K562 (cell line): Measurements from ENCODE around the gene VGLL4. TPM values are rescaled to one million over a fixed set of nuclear protein-coding genes. Genes with fewer than 3 reads are reported as not detected.
"Not testable (repeated sequence)": the region's sequence is repeated elsewhere in the genome, so short reads cannot be mapped to it uniquely, and the experiment has no call there.

ENCODE experiments used
- ATAC-seq: fragments of 200-7000 bp; cut with Tn5 transposase; 3 replicates; pipeline ENCODE4 v1.9.1; 2020; ENCODE audit warnings: moderate library complexity
- BruUV-seq: library from RNA; stranded (reverse); fragments of 400-500 nt; replicated peaks from 2 replicates; lab custom pipeline; 2021; lab: Mats Ljungman, UMichigan
- CTCF ChIA-PET: fragments of 300-600 bp; formaldehyde crosslinking; extraction: SDS; loops from one replicate; lab custom pipeline; 2021; ENCODE audit warnings: low intra/inter-chr PET ratio; lab: Yijun Ruan, JAX
- POLR2A ChIA-PET: fragments of 300-600, 350-650 bp; sonication (Branson Sonifier 250); formaldehyde crosslinking; extraction: SDS; loops from one replicate; lab custom pipeline; 2021; ENCODE audit warnings: antibody characterized with exemption, inconsistent platforms; lab: Yijun Ruan, JAX
- DNase-seq, 4 experiments: peaks; one replicate each; pipeline versions ENCODE4 v3.0.0 to v3.0.0-alpha.2; 2011 to 2018; ENCODE audit warnings: low spot score in 3 of 4, mixed read lengths in 3 of 4; ENCODE audit errors: extremely low read depth in 1 of 4
- FAIRE-seq: peaks from 2 replicates; lab custom pipeline; 2011; peaks lifted over from hg19 to GRCh38; lab: Jason Lieb, UNC
- H2AFZ ChIP-seq: 2 replicates; pipeline ENCODE4 v1.6.0; 2011; ENCODE audit warnings: low read depth, low read length, control low read depth, inconsistent platforms
- H3K27ac ChIP-seq: fragments of 200-600 bp; 3 replicates; pipeline ENCODE4 v1.8.0; 2011; ENCODE audit warnings: low read depth, mild to moderate bottlenecking, control low read depth, inconsistent platforms, low read length, moderate library complexity, mixed read lengths; ENCODE audit errors: extremely low read depth
- H3K27me3 ChIP-seq, 2 experiments: fragments of 300-600 bp in 1 of 2; 2 replicates in 1 of 2; 3 replicates in 1 of 2; pipeline versions ENCODE4 v1.6.0 to v1.8.0; 2011; ENCODE audit warnings: inconsistent platforms in 2 of 2, low read length in 2 of 2, mild to moderate bottlenecking in 1 of 2, mixed read lengths in 1 of 2, moderate library complexity in 1 of 2; ENCODE audit not compliant: control insufficient read depth in 2 of 2, insufficient read depth in 2 of 2
- H3K36me3 ChIP-seq: fragments of 300-600 bp; 3 replicates; pipeline ENCODE4 v1.8.0; 2011; ENCODE audit warnings: mild to moderate bottlenecking, low read length, inconsistent platforms; ENCODE audit not compliant: control insufficient read depth, insufficient read depth
- H3K4me1 ChIP-seq, 2 experiments: fragments of 200-600 bp in 1 of 2; replicated peaks in 1 of 2; 2 replicates in 1 of 2; 3 replicates in 1 of 2; pipeline versions ENCODE4 v1.5.1 to v1.8.0; 2011; ENCODE audit warnings: inconsistent platforms in 2 of 2, low read length in 2 of 2, mild to moderate bottlenecking in 1 of 2, mixed read lengths in 1 of 2, moderate library complexity in 1 of 2; ENCODE audit not compliant: control insufficient read depth in 2 of 2, insufficient read depth in 2 of 2
- H3K4me2 ChIP-seq: 2 replicates; pipeline ENCODE4 v1.6.1; 2011; ENCODE audit warnings: low read length, control low read depth, inconsistent platforms, mixed read lengths; ENCODE audit not compliant: insufficient read depth
- H3K4me3 ChIP-seq: fragments of 200-600 bp; sonication (generic), shearing (Covaris generic); 2 replicates; pipeline ENCODE4 v1.5.1; 2016; ENCODE audit warnings: control low read depth, inconsistent platforms
- H3K79me2 ChIP-seq: fragments of 200-600 bp; 3 replicates; pipeline ENCODE4 v1.8.0; 2011; ENCODE audit warnings: low read length, inconsistent platforms; ENCODE audit not compliant: control insufficient read depth, insufficient read depth
- H3K9ac ChIP-seq, 2 experiments: 2 replicates each; pipeline versions ENCODE4 v1.6.0 to v1.6.1; 2011; ENCODE audit warnings: low read depth in 2 of 2, low read length in 2 of 2, control low read depth in 1 of 2, inconsistent platforms in 1 of 2, mild to moderate bottlenecking in 1 of 2, mixed read lengths in 1 of 2; ENCODE audit not compliant: insufficient read depth in 1 of 2
- H3K9me1 ChIP-seq: one replicate; pipeline ENCODE4 v1.6.0; 2011; ENCODE audit warnings: inconsistent platforms, mild to moderate bottlenecking, low read length, moderate library complexity; ENCODE audit not compliant: control insufficient read depth, insufficient read depth
- H3K9me3 ChIP-seq: replicated peaks from 2 replicates; pipeline ENCODE4 v1.5.1; 2011; ENCODE audit warnings: low read depth, low read length, inconsistent platforms; ENCODE audit not compliant: control insufficient read depth, insufficient read depth
- H4K20me1 ChIP-seq: replicated peaks from 2 replicates; pipeline ENCODE4 v1.6.1; 2011; ENCODE audit warnings: low read length, inconsistent platforms, mixed read lengths; ENCODE audit not compliant: control insufficient read depth, insufficient read depth
- DACH1 ChIP-seq: fragments of 450-650 bp; IDR thresholded peaks from 2 replicates; pipeline ENCODE4 v1.6.1; 2018; ENCODE audit not compliant: partially characterized antibody
- DPF2 ChIP-seq: fragments of 450-650 bp; IDR thresholded peaks from 2 replicates; pipeline ENCODE4 v1.6.1; 2016
- HDAC6 ChIP-seq: IDR thresholded peaks from 2 replicates; pipeline ENCODE4 v1.6.1; 2012; ENCODE audit warnings: low read depth, mild to moderate bottlenecking, control low read depth, inconsistent platforms, low read length, moderate library complexity
- KDM1A ChIP-seq, 2 experiments: fragments of 450-650 bp; IDR thresholded peaks; 2 replicates each; pipeline ENCODE4 v1.6.1; 2016; ENCODE audit warnings: mild to moderate bottlenecking in 2 of 2
- LEF1 ChIP-seq: fragments of 450-650 bp; IDR thresholded peaks from 2 replicates; pipeline ENCODE4 v1.6.1; 2016; ENCODE audit warnings: mild to moderate bottlenecking
- NFIC ChIP-seq: fragments of 450-650 bp; IDR thresholded peaks from 2 replicates; pipeline ENCODE4 v1.6.1; 2017; ENCODE audit warnings: mild to moderate bottlenecking, inconsistent platforms
- PTRF ChIP-seq: fragments of 450-650 bp; IDR thresholded peaks from 2 replicates; pipeline ENCODE4 v1.6.1; 2016; ENCODE audit warnings: mild to moderate bottlenecking, missing genetic modification characterization, missing compliant biosample characterization
- SAFB2 ChIP-seq: fragments of 200-400 bp; formaldehyde crosslinking; IDR thresholded peaks from 2 replicates; pipeline ENCODE4 v1.6.1; 2018; ENCODE audit warnings: borderline replicate concordance, low read length, low read depth, moderate library complexity; ENCODE audit not compliant: severe bottlenecking
- SIRT6 ChIP-seq: IDR thresholded peaks from one replicate; pipeline ENCODE4 v1.6.1; 2012; ENCODE audit warnings: low read depth, mild to moderate bottlenecking, control low read depth, inconsistent platforms, low read length, moderate library complexity
- XRCC5 ChIP-seq: fragments of 200-400 bp; formaldehyde crosslinking; IDR thresholded peaks from 2 replicates; pipeline ENCODE4 v1.6.1; 2017; ENCODE audit warnings: low read depth, mild to moderate bottlenecking, low read length
- WGBS: fragments of 100-300 bp; shearing (Covaris generic); methylation state at CpG from one replicate; pipeline ENCODE4 v1.1.6; 2016; ENCODE audit warnings: low coverage, mixed read lengths; ENCODE audit not compliant: insufficient coverage; ENCODE audit errors: missing lambda C conversion rate; 5-methylcytosine and 5-hydroxymethylcytosine counted together
- in situ Hi-C: fragments of 300-500 bp; cut with MboI; formaldehyde crosslinking; loops from 4 replicates; pipeline ENCODE4 v1.15.0; 2018; ENCODE audit warnings: inconsistent platforms, mixed read lengths
- intact Hi-C: fragments of 100-400 bp; cut with micrococcal nuclease; formaldehyde crosslinking; loops from 2 replicates; pipeline ENCODE4 v1.14.2; 2022
- polyA plus RNA-seq, 8 experiments: library from polyadenylated mRNA; depleted of rRNA in 4 of 8; stranded (reverse) in 5 of 8; unstranded in 3 of 8; fragments of >200 nt; fragmentation: Nextera tagmentation in 2 of 8; fragmentation: Illumina TruSeq in 1 of 8; extraction: Ambion mirVana in 2 of 8; extraction: Trizol in 1 of 8; gene quantifications; 2 replicates each; pipeline versions ENCODE4 v1.2.1 to v1.2.3, GENCODE V29; 2011 to 2014; ENCODE audit warnings: inconsistent platforms in 1 of 8, missing spikeins in 1 of 8
- total RNA-seq, 7 experiments: library from RNA; depleted of rRNA in 6 of 7; stranded (reverse); fragments of >200 nt in 6 of 7; fragmentation: Illumina TruSeq in 2 of 7; extraction: Trizol in 2 of 7; gene quantifications; 2 replicates each; pipeline versions ENCODE4 v1.2.1 to v1.2.3, GENCODE V29; 2011 to 2021; ENCODE audit warnings: low replicate concordance in 1 of 7
- TF ChIP-seq, protein P1 (sequence below): fragments of 450-650 bp; formaldehyde crosslinking; IDR thresholded peaks from 2 replicates; pipeline ENCODE4 v1.4.0; 2022; ENCODE audit warnings: mild to moderate bottlenecking, moderate library complexity
- TF ChIP-seq, protein P2 (sequence below): fragments of 250-450 bp; sonication (Bioruptor Pico); IDR thresholded peaks from 2 replicates; pipeline ENCODE4 v1.8.0; 2022; ENCODE audit warnings: inconsistent platforms

Gene VGLL4
- total and polyA plus RNA-seq, 9 of the 15 experiments (the other 6 are each of a cell fraction or from before 2014, with no cell fraction given) = 0.27 to 10.9 (median 8.6) TPM

DNA sequence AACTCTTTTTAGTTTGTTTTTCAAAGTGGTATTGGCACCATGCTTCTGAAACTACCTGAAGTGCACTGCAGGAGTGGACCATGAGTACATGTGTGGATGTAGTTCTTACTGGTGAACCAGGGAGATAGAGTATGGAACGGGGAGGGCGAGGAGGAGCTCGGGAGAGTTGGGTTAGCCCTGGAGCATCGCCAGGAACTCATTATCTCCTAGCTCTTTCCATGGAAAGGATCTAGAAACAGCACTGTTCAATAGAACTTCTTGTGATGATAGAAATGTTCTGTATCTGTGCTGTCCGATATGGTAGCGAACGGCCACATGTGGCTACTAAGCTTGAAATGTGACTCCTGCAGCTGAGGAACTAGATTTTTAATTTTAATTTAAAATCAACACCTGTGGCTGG is 47.3 kb downstream of the VGLL4 start (continued):
- TF ChIP-seq NFIC = peak; percentile 29; the same call in 1 of the 2 replicates
- TF ChIP-seq, all 486 proteins: peak for 5

DNA sequence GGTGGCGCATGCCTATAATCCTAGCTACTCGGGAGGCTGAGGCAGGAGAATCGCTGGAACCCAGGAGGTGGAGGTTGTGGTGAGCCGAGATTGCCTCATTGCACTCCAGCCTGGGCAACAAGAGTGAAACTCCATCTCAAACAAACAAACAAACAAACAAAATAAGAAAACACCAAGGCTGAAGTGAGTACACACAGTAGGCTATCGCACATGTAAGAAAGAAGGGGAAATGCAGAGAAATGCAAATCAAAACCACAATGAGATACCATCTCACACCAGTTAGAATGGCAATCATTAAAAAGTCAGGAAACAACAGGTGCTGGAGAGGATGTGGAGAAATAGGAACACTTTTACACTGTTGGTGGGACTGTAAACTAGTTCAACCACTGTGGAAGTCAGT is 48.7 kb downstream of the VGLL4 start:
- 69% methylated on average over 5 of the region's 5 CpGs for WGBS
- CTCF ChIA-PET, H3K4me2 ChIP-seq, H3K79me2 ChIP-seq, BruUV-seq, H2AFZ ChIP-seq, H3K4me1 ChIP-seq, H3K36me3 ChIP-seq, H3K9me3 ChIP-seq, H3K9me1 ChIP-seq, H3K27ac ChIP-seq, H4K20me1 ChIP-seq, H3K9ac ChIP-seq, H3K27me3 ChIP-seq, intact Hi-C loops, ATAC-seq, FAIRE-seq, H3K4me3 ChIP-seq, POLR2A ChIA-PET, DNase-seq, in situ Hi-C loops: not testable (repeated sequence)

DNA sequence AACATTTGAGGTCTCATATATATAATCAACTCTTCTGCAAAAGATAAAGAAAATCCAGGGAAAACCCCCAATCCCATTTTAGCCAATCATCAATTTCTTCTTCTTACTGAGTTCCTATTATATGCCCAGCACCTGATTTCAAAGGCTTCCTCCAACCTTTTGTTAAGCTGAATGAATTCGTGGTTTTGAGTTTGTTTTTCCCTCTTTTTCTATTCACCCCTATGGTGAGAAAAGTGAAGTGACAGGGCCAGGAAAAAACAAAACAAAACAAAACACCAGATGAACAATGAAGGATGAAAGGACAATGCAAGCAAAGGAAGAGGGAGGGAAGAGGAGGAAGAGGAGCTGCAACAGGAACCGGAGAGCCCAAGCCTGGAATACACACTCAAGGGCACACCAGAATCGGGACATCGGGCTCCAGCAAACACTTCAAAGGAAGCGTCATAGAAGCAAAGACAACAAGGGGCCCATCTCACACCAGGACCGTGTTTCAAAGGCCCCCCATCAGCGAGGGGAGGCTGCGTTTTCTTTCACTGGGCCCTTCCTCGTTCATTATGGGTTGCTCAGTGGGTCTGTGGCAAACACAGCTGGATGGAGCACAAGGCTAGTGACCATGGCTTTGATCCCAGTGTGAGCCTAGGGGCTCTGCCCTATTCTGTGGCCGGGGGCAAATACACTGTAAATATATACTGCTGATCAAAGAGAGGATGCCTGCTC is 50.2 kb downstream of the VGLL4 start:
- peaks cover 9% of the 10 kb centered on the region for H4K20me1 ChIP-seq
- POLR2A ChIA-PET = interaction anchor here (0.6 to 1.1 kb wide), 3 partner anchors 14 to 57 kb away, joined by 3 to 4 read pairs (median 4); no protein-coding TSS in a partner anchor
- CTCF ChIA-PET = no interaction called here
- no peak overlapping the region for H3K4me3 ChIP-seq
- H3K36me3 ChIP-seq = no peaks in the 10 kb centered on the region
- ATAC-seq = no peak
- no peaks in the 10 kb centered on the region for H3K79me2 ChIP-seq
- no peaks in the 10 kb centered on the region for H3K9me1 ChIP-seq
- no TSS peak for BruUV-seq
- H3K4me1 ChIP-seq = 0 out of 5 replicates have a peak, but pooled peaks cover 0 to 2% of the 10 kb centered on the region in 2 experiments
- no peaks in the 10 kb centered on the region for H3K9me3 ChIP-seq
- H2AFZ ChIP-seq = no peak overlapping the region
- peaks cover 0 to 2% of the 10 kb centered on the region in 2 experiments; a peak in 1 of 5 replicates for H3K27me3 ChIP-seq
- no peak overlapping the region for H3K9ac ChIP-seq
- no peak for DNase-seq
- intact Hi-C loops (no loop called here), in situ Hi-C loops (no loop called here)
- no peak for FAIRE-seq
- H3K27ac ChIP-seq = no peak overlapping the region
- WGBS = 46% methylated on average over 10 of the region's 10 CpGs
- no peak overlapping the region for H3K4me2 ChIP-seq
- TF ChIP-seq DACH1 (no peak), PTRF (tag) (no peak), DPF2 (no peak), XRCC5 (no peak), SIRT6 (no peak), LEF1 (no peak), HDAC6 (no peak), SAFB2 (no peak), KDM1A (IDR thresholded peaks at IDR 0.05) (no peak)
- TF ChIP-seq, protein P1, sequence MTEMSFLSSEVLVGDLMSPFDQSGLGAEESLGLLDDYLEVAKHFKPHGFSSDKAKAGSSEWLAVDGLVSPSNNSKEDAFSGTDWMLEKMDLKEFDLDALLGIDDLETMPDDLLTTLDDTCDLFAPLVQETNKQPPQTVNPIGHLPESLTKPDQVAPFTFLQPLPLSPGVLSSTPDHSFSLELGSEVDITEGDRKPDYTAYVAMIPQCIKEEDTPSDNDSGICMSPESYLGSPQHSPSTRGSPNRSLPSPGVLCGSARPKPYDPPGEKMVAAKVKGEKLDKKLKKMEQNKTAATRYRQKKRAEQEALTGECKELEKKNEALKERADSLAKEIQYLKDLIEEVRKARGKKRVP (CRISPR knock-in tag) = no peak
- TF ChIP-seq, protein P2, sequence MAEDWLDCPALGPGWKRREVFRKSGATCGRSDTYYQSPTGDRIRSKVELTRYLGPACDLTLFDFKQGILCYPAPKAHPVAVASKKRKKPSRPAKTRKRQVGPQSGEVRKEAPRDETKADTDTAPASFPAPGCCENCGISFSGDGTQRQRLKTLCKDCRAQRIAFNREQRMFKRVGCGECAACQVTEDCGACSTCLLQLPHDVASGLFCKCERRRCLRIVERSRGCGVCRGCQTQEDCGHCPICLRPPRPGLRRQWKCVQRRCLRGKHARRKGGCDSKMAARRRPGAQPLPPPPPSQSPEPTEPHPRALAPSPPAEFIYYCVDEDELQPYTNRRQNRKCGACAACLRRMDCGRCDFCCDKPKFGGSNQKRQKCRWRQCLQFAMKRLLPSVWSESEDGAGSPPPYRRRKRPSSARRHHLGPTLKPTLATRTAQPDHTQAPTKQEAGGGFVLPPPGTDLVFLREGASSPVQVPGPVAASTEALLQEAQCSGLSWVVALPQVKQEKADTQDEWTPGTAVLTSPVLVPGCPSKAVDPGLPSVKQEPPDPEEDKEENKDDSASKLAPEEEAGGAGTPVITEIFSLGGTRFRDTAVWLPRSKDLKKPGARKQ (CRISPR knock-in tag) = no peak
